K562 (cell line): ENCODE data around the gene UBE2O. TPM values are rescaled to one million over a fixed set of nuclear protein-coding genes. Genes with fewer than 3 reads are reported as not detected.

Source experiments
- ATAC-seq: fragments of 200-7000 bp; cut with Tn5 transposase; 3 replicates; pipeline ENCODE4 v1.9.1; 2020; ENCODE audit warnings: moderate library complexity
- BruUV-seq: library from RNA; stranded (reverse); fragments of 400-500 nt; replicated peaks from 2 replicates; lab custom pipeline; 2021; lab: Mats Ljungman, UMichigan
- CTCF ChIA-PET: fragments of 300-600 bp; formaldehyde crosslinking; extraction: SDS; loops from one replicate; lab custom pipeline; 2021; ENCODE audit warnings: low intra/inter-chr PET ratio; lab: Yijun Ruan, JAX
- POLR2A ChIA-PET: fragments of 300-600, 350-650 bp; sonication (Branson Sonifier 250); formaldehyde crosslinking; extraction: SDS; loops from one replicate; lab custom pipeline; 2021; ENCODE audit warnings: antibody characterized with exemption, inconsistent platforms; lab: Yijun Ruan, JAX
- DNase-seq, 4 experiments: peaks; one replicate each; pipeline versions ENCODE4 v3.0.0 to v3.0.0-alpha.2; 2011 to 2018; ENCODE audit warnings: low spot score in 3 of 4, mixed read lengths in 3 of 4; ENCODE audit errors: extremely low read depth in 1 of 4
- FAIRE-seq: peaks from 2 replicates; lab custom pipeline; 2011; peaks lifted over from hg19 to GRCh38; lab: Jason Lieb, UNC
- H2AFZ ChIP-seq: 2 replicates; pipeline ENCODE4 v1.6.0; 2011; ENCODE audit warnings: low read depth, low read length, control low read depth, inconsistent platforms
- H3K27ac ChIP-seq: fragments of 200-600 bp; 3 replicates; pipeline ENCODE4 v1.8.0; 2011; ENCODE audit warnings: low read depth, mild to moderate bottlenecking, control low read depth, inconsistent platforms, low read length, moderate library complexity, mixed read lengths; ENCODE audit errors: extremely low read depth
- H3K27me3 ChIP-seq, 2 experiments: fragments of 300-600 bp in 1 of 2; 2 replicates in 1 of 2; 3 replicates in 1 of 2; pipeline versions ENCODE4 v1.6.0 to v1.8.0; 2011; ENCODE audit warnings: inconsistent platforms in 2 of 2, low read length in 2 of 2, mild to moderate bottlenecking in 1 of 2, mixed read lengths in 1 of 2, moderate library complexity in 1 of 2; ENCODE audit not compliant: control insufficient read depth in 2 of 2, insufficient read depth in 2 of 2
- H3K36me3 ChIP-seq: fragments of 300-600 bp; 3 replicates; pipeline ENCODE4 v1.8.0; 2011; ENCODE audit warnings: mild to moderate bottlenecking, low read length, inconsistent platforms; ENCODE audit not compliant: control insufficient read depth, insufficient read depth
- H3K4me1 ChIP-seq, 2 experiments: fragments of 200-600 bp in 1 of 2; replicated peaks in 1 of 2; 2 replicates in 1 of 2; 3 replicates in 1 of 2; pipeline versions ENCODE4 v1.5.1 to v1.8.0; 2011; ENCODE audit warnings: inconsistent platforms in 2 of 2, low read length in 2 of 2, mild to moderate bottlenecking in 1 of 2, mixed read lengths in 1 of 2, moderate library complexity in 1 of 2; ENCODE audit not compliant: control insufficient read depth in 2 of 2, insufficient read depth in 2 of 2
- H3K4me2 ChIP-seq: 2 replicates; pipeline ENCODE4 v1.6.1; 2011; ENCODE audit warnings: low read length, control low read depth, inconsistent platforms, mixed read lengths; ENCODE audit not compliant: insufficient read depth
- H3K4me3 ChIP-seq: fragments of 200-600 bp; sonication (generic), shearing (Covaris generic); 2 replicates; pipeline ENCODE4 v1.5.1; 2016; ENCODE audit warnings: control low read depth, inconsistent platforms
- H3K79me2 ChIP-seq: fragments of 200-600 bp; 3 replicates; pipeline ENCODE4 v1.8.0; 2011; ENCODE audit warnings: low read length, inconsistent platforms; ENCODE audit not compliant: control insufficient read depth, insufficient read depth
- H3K9ac ChIP-seq, 2 experiments: 2 replicates each; pipeline versions ENCODE4 v1.6.0 to v1.6.1; 2011; ENCODE audit warnings: low read depth in 2 of 2, low read length in 2 of 2, control low read depth in 1 of 2, inconsistent platforms in 1 of 2, mild to moderate bottlenecking in 1 of 2, mixed read lengths in 1 of 2; ENCODE audit not compliant: insufficient read depth in 1 of 2
- H3K9me1 ChIP-seq: one replicate; pipeline ENCODE4 v1.6.0; 2011; ENCODE audit warnings: inconsistent platforms, mild to moderate bottlenecking, low read length, moderate library complexity; ENCODE audit not compliant: control insufficient read depth, insufficient read depth
- H3K9me3 ChIP-seq: replicated peaks from 2 replicates; pipeline ENCODE4 v1.5.1; 2011; ENCODE audit warnings: low read depth, low read length, inconsistent platforms; ENCODE audit not compliant: control insufficient read depth, insufficient read depth
- H4K20me1 ChIP-seq: replicated peaks from 2 replicates; pipeline ENCODE4 v1.6.1; 2011; ENCODE audit warnings: low read length, inconsistent platforms, mixed read lengths; ENCODE audit not compliant: control insufficient read depth, insufficient read depth
- HMG20A ChIP-seq: fragments of 450-650 bp; formaldehyde crosslinking; conservative IDR thresholded peaks from 2 replicates; pipeline ENCODE4 v1.4.0; 2020; ENCODE audit warnings: mild to moderate bottlenecking, mixed read lengths
- THRAP3 ChIP-seq: fragments of 450-650 bp; IDR thresholded peaks from 2 replicates; pipeline ENCODE4 v1.6.1; 2016; ENCODE audit warnings: mild to moderate bottlenecking, inconsistent platforms, borderline replicate concordance
- ZBTB1 ChIP-seq: sonication (generic); formaldehyde crosslinking; IDR thresholded peaks from 2 replicates; pipeline ENCODE4 v1.8.1; 2023; ENCODE audit warnings: missing genetic modification reagents, low read depth, mild to moderate bottlenecking, borderline replicate concordance
- ZBTB7A ChIP-seq: IDR thresholded peaks from 2 replicates; pipeline ENCODE4 v1.6.1; 2011; ENCODE audit warnings: low read depth, mild to moderate bottlenecking, low read length, moderate library complexity, borderline replicate concordance; ENCODE audit not compliant: control insufficient read depth
- ZKSCAN1 ChIP-seq: fragments of 150-350 bp; IDR thresholded peaks from 2 replicates; pipeline ENCODE4 v1.6.1; 2016; ENCODE audit warnings: low read depth, low read length
- ZNF165 ChIP-seq: fragments of 250-450 bp; sonication (Bioruptor Pico); IDR thresholded peaks from 2 replicates; pipeline ENCODE4 v1.4.0; 2020; ENCODE audit warnings: borderline replicate concordance
- WGBS: fragments of 100-300 bp; shearing (Covaris generic); methylation state at CpG from one replicate; pipeline ENCODE4 v1.1.6; 2016; ENCODE audit warnings: low coverage, mixed read lengths; ENCODE audit not compliant: insufficient coverage; ENCODE audit errors: missing lambda C conversion rate; 5-methylcytosine and 5-hydroxymethylcytosine counted together
- in situ Hi-C: fragments of 300-500 bp; cut with MboI; formaldehyde crosslinking; loops from 4 replicates; pipeline ENCODE4 v1.15.0; 2018; ENCODE audit warnings: inconsistent platforms, mixed read lengths
- intact Hi-C: fragments of 100-400 bp; cut with micrococcal nuclease; formaldehyde crosslinking; loops from 2 replicates; pipeline ENCODE4 v1.14.2; 2022
- polyA plus RNA-seq, 8 experiments: library from polyadenylated mRNA; depleted of rRNA in 4 of 8; stranded (reverse) in 5 of 8; unstranded in 3 of 8; fragments of >200 nt; fragmentation: Nextera tagmentation in 2 of 8; fragmentation: Illumina TruSeq in 1 of 8; extraction: Ambion mirVana in 2 of 8; extraction: Trizol in 1 of 8; gene quantifications; 2 replicates each; pipeline versions ENCODE4 v1.2.1 to v1.2.3, GENCODE V29; 2011 to 2014; ENCODE audit warnings: inconsistent platforms in 1 of 8, missing spikeins in 1 of 8
- total RNA-seq, 7 experiments: library from RNA; depleted of rRNA in 6 of 7; stranded (reverse); fragments of >200 nt in 6 of 7; fragmentation: Illumina TruSeq in 2 of 7; extraction: Trizol in 2 of 7; gene quantifications; 2 replicates each; pipeline versions ENCODE4 v1.2.1 to v1.2.3, GENCODE V29; 2011 to 2021; ENCODE audit warnings: low replicate concordance in 1 of 7
- TF ChIP-seq, protein P1 (sequence below): sonication (generic); formaldehyde crosslinking; IDR thresholded peaks from 2 replicates; pipeline ENCODE4 v1.8.0; 2023; ENCODE audit warnings: missing genetic modification reagents, mild to moderate bottlenecking, borderline replicate concordance
- TF ChIP-seq, protein P2 (sequence below): fragments of 450-650 bp; formaldehyde crosslinking; IDR thresholded peaks from 2 replicates; pipeline ENCODE4 v1.4.0; 2022; ENCODE audit warnings: missing genetic modification characterization
- TF ChIP-seq, protein P3 (sequence below): fragments of 450-650 bp; formaldehyde crosslinking; IDR thresholded peaks from 2 replicates; pipeline ENCODE4 v1.4.0; 2020; ENCODE audit warnings: mild to moderate bottlenecking

Gene UBE2O
- total and polyA plus RNA-seq, 9 of the 15 experiments (the other 6 are each of a cell fraction or from before 2014, with no cell fraction given) = 1.6 to 39.7 (median 13.3) TPM

DNA sequence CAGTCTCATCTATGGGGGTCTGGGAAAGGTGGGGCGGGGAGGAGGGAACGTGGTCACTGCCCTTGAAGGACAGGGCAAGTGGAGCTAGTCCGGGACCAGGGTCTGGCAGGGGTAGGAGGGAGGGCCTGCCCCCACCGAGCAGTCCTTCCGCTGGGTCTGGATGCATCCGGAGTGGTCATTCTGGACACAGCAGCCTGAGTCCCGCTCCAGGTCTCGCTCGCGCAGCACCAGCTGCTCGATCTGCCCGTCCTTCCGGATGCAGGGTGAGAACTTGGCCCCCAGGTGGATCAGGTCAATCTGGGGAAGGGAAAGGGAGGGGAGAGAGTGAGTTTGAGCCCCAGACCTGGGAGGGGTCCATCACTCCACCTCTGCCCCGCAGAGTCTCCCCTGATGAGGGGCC lies 21.3 kb upstream of the UBE2O start:
- in situ Hi-C loops (no loop called here), intact Hi-C loops (no loop called here)
- Histone ChIP-seq H3K79me2 (no peaks in the 10 kb centered on the region), H2AFZ (no peak overlapping the region), H3K4me2 (no peak overlapping the region), H3K4me1 (peaks cover 0 to 58% of the 10 kb centered on the region in 2 experiments; a peak in 2 of 5 replicates), H3K27me3 (peaks cover 10 to 59% of the 10 kb centered on the region in 2 experiments; a peak in 4 of 5 replicates), H3K4me3 (no peak overlapping the region), H3K9me1 (peaks cover 2% of the 10 kb centered on the region), H3K27ac (no peak overlapping the region), H3K9me3 (no peaks in the 10 kb centered on the region), H4K20me1 (peaks cover 5% of the 10 kb centered on the region; the same call in 1 of the 2 replicates), H3K9ac (peak overlapping the region in 1 of 2 experiments; percentile 36; a peak in 2 of 4 replicates), H3K36me3 (no peaks in the 10 kb centered on the region)
- BruUV-seq = no TSS peak
- no peak for ATAC-seq
- TF ChIP-seq ZNF165 = no peak
- TF ChIP-seq HMG20A (CRISPR knock-in tag) = no peak
- TF ChIP-seq ZBTB7A = no peak
- TF ChIP-seq, protein P1, sequence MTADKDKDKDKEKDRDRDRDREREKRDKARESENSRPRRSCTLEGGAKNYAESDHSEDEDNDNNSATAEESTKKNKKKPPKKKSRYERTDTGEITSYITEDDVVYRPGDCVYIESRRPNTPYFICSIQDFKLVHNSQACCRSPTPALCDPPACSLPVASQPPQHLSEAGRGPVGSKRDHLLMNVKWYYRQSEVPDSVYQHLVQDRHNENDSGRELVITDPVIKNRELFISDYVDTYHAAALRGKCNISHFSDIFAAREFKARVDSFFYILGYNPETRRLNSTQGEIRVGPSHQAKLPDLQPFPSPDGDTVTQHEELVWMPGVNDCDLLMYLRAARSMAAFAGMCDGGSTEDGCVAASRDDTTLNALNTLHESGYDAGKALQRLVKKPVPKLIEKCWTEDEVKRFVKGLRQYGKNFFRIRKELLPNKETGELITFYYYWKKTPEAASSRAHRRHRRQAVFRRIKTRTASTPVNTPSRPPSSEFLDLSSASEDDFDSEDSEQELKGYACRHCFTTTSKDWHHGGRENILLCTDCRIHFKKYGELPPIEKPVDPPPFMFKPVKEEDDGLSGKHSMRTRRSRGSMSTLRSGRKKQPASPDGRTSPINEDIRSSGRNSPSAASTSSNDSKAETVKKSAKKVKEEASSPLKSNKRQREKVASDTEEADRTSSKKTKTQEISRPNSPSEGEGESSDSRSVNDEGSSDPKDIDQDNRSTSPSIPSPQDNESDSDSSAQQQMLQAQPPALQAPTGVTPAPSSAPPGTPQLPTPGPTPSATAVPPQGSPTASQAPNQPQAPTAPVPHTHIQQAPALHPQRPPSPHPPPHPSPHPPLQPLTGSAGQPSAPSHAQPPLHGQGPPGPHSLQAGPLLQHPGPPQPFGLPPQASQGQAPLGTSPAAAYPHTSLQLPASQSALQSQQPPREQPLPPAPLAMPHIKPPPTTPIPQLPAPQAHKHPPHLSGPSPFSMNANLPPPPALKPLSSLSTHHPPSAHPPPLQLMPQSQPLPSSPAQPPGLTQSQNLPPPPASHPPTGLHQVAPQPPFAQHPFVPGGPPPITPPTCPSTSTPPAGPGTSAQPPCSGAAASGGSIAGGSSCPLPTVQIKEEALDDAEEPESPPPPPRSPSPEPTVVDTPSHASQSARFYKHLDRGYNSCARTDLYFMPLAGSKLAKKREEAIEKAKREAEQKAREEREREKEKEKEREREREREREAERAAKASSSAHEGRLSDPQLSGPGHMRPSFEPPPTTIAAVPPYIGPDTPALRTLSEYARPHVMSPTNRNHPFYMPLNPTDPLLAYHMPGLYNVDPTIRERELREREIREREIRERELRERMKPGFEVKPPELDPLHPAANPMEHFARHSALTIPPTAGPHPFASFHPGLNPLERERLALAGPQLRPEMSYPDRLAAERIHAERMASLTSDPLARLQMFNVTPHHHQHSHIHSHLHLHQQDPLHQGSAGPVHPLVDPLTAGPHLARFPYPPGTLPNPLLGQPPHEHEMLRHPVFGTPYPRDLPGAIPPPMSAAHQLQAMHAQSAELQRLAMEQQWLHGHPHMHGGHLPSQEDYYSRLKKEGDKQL = no peak
- TF ChIP-seq, protein P2, sequence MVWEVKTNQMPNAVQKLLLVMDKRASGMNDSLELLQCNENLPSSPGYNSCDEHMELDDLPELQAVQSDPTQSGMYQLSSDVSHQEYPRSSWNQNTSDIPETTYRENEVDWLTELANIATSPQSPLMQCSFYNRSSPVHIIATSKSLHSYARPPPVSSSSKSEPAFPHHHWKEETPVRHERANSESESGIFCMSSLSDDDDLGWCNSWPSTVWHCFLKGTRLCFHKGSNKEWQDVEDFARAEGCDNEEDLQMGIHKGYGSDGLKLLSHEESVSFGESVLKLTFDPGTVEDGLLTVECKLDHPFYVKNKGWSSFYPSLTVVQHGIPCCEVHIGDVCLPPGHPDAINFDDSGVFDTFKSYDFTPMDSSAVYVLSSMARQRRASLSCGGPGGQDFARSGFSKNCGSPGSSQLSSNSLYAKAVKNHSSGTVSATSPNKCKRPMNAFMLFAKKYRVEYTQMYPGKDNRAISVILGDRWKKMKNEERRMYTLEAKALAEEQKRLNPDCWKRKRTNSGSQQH (CRISPR knock-in tag) = no peak
- TF ChIP-seq THRAP3 = no peak
- no peak for TF ChIP-seq ZBTB1 (CRISPR knock-in tag)
- TF ChIP-seq, protein P3, sequence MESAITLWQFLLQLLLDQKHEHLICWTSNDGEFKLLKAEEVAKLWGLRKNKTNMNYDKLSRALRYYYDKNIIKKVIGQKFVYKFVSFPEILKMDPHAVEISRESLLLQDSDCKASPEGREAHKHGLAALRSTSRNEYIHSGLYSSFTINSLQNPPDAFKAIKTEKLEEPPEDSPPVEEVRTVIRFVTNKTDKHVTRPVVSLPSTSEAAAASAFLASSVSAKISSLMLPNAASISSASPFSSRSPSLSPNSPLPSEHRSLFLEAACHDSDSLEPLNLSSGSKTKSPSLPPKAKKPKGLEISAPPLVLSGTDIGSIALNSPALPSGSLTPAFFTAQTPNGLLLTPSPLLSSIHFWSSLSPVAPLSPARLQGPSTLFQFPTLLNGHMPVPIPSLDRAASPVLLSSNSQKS = no peak
- no peak for TF ChIP-seq ZKSCAN1
- POLR2A ChIA-PET = interaction anchor here (0.9 to 1.4 kb wide), 2 partner anchors 17 to 93 kb away, joined by 4 to 5 read pairs; no protein-coding TSS in a partner anchor
- CTCF ChIA-PET = no interaction called here
- 34% methylated on average over 10 of the region's 14 CpGs for WGBS
- FAIRE-seq = no peak
- DNase-seq = no peak
